ENCODE results near the gene MYPN.
"Not testable (repeated sequence)": the region's sequence is repeated elsewhere in the genome, so short reads cannot be mapped to it uniquely, and the experiment has no call there.

MYPN gene

DNA sequence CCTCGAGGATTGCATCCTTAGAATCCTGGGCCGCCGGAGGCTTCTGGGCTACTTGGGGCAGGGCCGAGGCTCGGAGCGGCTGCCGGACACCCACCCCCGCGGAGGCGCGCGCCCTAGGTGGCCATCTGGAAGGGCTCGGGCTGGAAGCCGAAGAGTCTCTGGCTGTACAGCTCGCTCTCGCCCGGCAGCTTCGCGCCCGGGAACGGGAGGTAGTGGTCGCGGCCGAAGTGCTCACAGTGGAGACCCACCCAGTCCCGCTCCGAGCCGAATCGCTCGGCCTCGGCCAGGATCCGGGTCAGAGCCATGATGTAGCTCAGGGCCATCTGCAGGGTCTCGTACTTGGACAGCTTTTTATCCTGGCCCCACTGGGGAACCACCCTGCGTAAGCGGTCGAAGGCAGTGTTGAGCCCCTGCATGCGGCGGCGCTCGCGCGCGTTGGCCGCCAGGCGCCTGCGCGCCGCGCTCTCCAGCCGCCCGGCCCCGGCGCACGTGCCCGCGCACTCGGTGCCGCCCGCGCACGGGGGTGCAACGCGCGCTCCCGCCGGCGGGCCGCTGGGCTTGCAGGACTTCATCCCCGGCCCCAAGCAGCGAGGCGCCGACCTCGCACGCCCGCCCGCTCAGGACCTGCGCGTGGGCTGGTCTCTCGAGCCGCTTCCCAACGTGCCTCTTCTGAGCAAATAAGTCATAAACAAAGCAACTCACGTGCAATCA lies 122.0 kb downstream of the MYPN start:
- DNase-seq (ENCODE audit: low read depth in 2 of 2) = no peak

DNA sequence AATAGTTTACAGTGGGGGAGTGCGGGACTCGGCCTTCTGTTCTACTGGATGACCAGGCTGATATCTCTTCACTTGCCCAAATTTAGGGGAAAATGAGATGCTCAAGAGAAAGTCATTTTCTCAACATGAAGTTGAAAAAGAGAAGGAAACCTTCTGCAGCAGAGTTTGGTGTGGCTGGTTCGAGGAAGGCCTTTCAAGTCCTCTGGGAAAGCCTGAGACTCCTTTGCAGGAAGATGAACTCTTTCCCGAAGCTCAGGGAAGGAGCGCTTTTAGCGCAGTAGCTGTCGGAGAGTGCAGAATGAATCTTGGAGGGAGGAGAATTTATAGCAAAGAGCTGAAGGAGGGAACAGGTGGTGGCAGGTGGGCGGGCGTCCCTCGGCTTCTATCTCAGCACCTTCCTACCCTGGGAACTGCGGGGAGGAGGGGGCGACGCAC lies 122.5 kb downstream of the MYPN start, which contains the start of gene ATOH7:
TSS of gene ATOH7 (minus strand) at position 297 of the 435 bp plus-strand sequence. CDS start 436 bp downstream, outside the sequence.
- no peak for DNase-seq (ENCODE audit: low read depth in 2 of 2)

DNA sequence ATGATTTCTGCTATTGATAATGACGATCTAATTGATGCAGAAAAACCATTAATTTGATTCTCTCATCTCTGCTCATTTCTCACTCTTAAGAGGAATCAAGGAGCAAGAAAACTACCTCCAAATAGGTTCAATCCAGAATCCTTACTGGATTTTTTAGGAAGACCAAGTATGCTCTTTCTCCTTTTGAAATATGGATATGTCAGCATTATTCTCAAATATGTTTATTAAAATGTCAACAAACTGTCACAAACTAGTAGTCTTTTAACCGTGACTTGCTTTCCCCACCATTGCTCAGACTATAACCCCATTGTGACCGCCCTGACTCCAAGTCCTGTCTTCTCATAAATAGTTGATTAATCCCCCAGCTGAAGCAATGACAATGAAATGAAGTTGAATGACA lies 123.8 kb downstream of the MYPN start:
- DNase-seq (ENCODE audit: low read depth in 2 of 2) = no peak

- no peak for DNase-seq (ENCODE audit: low read depth in 2 of 2)
Observed at GRCh38 chr10:68235111-68235510, 125.8 kb downstream of the MYPN start.

GRCh38 chr10:68235581-68235980 lies 126.3 kb downstream of the MYPN start:
- DNase-seq (ENCODE audit: low read depth in 2 of 2) = no peak

DNA sequence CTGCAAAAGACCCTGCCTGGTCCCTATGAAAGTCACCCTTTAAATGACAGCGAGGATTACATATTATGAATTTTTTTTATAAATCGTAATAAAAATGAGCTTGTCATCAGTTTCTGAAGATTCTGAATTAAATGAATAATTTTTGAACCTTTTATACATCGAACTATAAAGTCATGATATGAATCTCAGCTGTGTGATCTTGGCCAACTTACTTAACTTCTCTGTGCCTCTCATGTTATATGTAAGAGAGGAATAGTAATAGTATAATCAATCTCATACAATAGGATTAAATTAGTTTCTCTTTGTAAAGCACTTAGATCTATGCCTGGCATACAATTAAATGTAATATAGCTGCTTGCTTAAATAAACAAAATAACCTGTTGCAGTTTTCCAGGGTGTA lies 127.9 kb downstream of the MYPN start:
- no peak for DNase-seq (ENCODE audit: low read depth in 2 of 2)

- DNase-seq (ENCODE audit: low read depth in 2 of 2) = no peak
Observed at GRCh38 chr10:68238371-68238770, 129.1 kb downstream of the MYPN start.

GRCh38 chr10:68239069-68239468 lies 129.8 kb downstream of the MYPN start:
- DNase-seq (ENCODE audit: low read depth in 2 of 2) = no peak

DNA sequence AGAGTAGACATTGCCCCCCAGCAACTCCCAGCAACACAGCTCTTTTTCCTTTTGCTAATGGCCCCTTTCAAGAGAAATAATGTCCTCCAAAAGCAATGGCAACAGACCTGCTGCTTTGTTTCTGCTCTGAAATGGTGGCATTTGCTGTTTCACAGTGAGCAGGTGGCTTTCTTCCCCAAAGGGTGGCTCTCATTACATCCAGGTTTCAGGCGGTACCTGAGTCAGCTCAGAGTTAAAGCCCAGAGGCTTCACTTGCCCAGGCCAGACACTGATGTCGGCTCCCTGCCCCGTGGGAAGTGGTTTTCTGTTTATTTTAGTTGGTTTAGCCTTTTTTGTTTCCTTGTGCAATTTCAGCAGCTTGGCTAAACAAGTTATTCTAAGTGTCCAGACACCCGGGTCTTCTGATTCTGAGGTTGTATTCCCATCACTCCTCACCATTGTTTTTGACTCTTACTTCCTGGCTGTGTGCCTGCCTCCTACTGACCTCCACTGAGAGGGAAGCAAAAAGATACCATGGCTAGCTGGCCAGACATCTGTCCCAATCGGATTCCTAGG lies 130.4 kb downstream of the MYPN start:
- DNase-seq (ENCODE audit: low read depth in 2 of 2) = no peak

- no peak for DNase-seq (ENCODE audit: low read depth in 2 of 2)
Observed at GRCh38 chr10:68242051-68242450, 132.8 kb downstream of the MYPN start.

- not testable (repeated sequence) for DNase-seq (ENCODE audit: low read depth in 2 of 2)
Observed at GRCh38 chr10:68246397-68246796, 137.1 kb downstream of the MYPN start.

- DNase-seq (ENCODE audit: low read depth in 2 of 2) = no peak
Observed at GRCh38 chr10:68247931-68248330, 138.6 kb downstream of the MYPN start.

- DNase-seq (ENCODE audit: low read depth in 2 of 2) = no peak
Observed at GRCh38 chr10:68249297-68249696, 140.0 kb downstream of the MYPN start.

- no peak for DNase-seq (ENCODE audit: low read depth in 2 of 2)
Observed at GRCh38 chr10:68251151-68251550, 141.9 kb downstream of the MYPN start.

DNA sequence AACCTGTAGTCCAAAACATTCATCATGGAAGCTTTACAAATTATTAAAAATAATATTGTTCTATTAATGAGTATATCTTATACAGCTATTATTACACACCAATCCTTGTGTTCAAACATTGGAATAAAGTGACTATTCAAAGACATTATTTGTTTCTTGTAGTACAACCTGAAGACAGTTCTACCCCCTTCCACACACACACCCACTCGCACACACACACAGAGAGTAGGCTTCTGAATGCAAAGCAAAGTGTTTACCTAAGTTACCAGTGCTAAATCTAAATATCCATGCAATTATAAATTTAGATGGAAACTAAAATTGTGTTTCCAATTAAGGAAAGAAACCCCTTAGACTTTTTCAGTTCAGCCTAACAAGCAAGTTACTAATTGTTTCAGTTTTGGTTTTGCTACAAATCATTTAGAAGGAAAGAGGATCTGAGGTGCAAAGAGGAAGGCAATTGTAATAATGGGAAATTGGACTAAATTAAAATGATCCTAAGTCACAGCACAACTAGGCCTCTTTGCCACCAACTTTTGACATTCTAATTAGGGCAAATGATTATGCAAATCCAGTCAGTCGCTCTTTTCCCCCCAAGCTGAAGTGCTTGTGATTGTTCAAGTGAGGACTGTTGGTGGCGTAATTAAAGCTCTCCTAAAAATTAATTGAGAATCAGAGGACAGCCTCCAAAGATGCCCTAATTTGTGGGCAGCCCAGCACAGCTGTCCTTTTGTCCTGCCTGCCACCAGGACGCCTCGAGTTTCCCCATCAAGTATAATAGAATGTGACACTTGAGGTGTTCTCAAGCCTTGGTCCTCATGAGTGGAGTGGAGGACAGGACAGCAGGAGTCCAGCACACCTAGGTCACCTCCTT lies 142.6 kb downstream of the MYPN start:
- no peak for DNase-seq (ENCODE audit: low read depth in 2 of 2)

DNA sequence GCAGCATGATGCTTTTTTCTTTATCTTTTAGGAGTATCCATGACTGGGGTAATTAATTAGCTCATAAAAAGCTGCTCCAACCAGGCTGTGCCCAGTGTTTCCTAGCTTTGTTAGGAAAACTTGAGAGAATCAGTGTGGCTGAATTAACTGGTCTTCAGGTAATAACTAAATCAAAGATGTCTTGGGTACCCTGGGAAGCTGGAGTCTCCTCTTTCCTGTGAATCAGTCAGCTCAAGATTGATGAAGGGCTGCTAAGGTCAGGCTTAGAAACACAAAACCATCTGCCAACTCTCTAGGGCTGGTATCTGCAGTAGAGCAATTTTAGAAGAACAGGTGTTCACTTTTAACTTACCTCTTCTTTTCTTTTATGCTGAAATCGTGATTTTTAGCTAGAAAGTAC lies 144.1 kb downstream of the MYPN start:
- DNase-seq (ENCODE audit: low read depth in 2 of 2) = no peak

GRCh38 chr10:68261132-68261856 lies 152.0 kb downstream of the MYPN start:
- DNase-seq (ENCODE audit: low read depth in 2 of 2) = no peak
